Duodenal mucosa (tissue), 2 donors: Measurements from ENCODE around the gene UBE2E1.
"Not testable (repeated sequence)": the region's sequence is repeated elsewhere in the genome, so short reads cannot be mapped to it uniquely, and the experiment has no call there.

ENCODE experiments used
- H3K27ac ChIP-seq: one replicate; pipeline ENCODE4 v1.7.0; 2013; ENCODE audit warnings: low read depth, low read length
- H3K27me3 ChIP-seq, 2 donors: one replicate each; pipeline ENCODE4 v1.7.0; 2013; ENCODE audit warnings: low read length in 2 of 2, control low read depth in 1 of 2; ENCODE audit not compliant: insufficient read depth in 2 of 2, control insufficient read depth in 1 of 2
- H3K36me3 ChIP-seq, 2 donors: one replicate each; pipeline ENCODE4 v1.7.0; 2013; ENCODE audit warnings: low read length in 2 of 2, control low read depth in 1 of 2; ENCODE audit not compliant: insufficient read depth in 2 of 2, control insufficient read depth in 1 of 2
- H3K4me1 ChIP-seq, 2 donors: one replicate each; pipeline ENCODE4 v1.7.0; 2013; ENCODE audit warnings: low read length in 2 of 2, control low read depth in 1 of 2; ENCODE audit not compliant: insufficient read depth in 2 of 2, control insufficient read depth in 1 of 2
- H3K4me3 ChIP-seq, 2 donors: one replicate each; pipeline ENCODE4 v1.7.0; 2013; ENCODE audit warnings: low read length in 2 of 2, low read depth in 1 of 2
- H3K9ac ChIP-seq, 2 donors: one replicate each; pipeline ENCODE4 v1.7.0; 2013; ENCODE audit warnings: low read length in 2 of 2, low read depth in 1 of 2
- H3K9me3 ChIP-seq, 2 donors: one replicate each; pipeline ENCODE4 v1.7.0; 2013; ENCODE audit warnings: low read length in 2 of 2, control low read depth in 1 of 2; ENCODE audit not compliant: control insufficient read depth in 1 of 2

The UBE2E1 gene

DNA sequence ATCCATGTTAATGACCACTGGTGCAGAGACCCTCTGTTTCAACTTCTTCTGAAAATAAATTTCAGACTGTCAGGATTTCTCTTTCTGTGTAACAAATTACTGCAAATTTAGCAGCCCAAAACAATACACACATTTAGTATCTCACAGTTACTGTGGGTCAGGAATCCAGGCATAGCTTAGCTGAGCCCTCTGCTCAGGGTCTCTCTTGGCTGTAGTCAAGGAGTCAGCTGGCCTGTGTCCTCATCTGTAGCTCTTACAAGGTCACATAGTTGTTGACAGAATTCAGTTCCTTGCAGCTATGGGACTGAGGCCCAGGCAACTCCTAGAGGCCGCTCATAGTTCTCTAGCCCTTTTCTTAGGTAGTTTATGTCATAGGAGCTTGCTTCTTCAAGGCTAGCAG lies 59.2 kb downstream of the UBE2E1 start:
- Histone ChIP-seq H3K27ac (no peak overlapping the region), H3K9ac (no peak overlapping the region), H3K27me3 (no peaks in the 10 kb centered on the region), H3K4me3 (no peak overlapping the region), H3K4me1 (peaks cover 7 to 14% of the 10 kb centered on the region in 2 donors), H3K36me3 (no peaks in the 10 kb centered on the region), H3K9me3 (no peaks in the 10 kb centered on the region)

DNA sequence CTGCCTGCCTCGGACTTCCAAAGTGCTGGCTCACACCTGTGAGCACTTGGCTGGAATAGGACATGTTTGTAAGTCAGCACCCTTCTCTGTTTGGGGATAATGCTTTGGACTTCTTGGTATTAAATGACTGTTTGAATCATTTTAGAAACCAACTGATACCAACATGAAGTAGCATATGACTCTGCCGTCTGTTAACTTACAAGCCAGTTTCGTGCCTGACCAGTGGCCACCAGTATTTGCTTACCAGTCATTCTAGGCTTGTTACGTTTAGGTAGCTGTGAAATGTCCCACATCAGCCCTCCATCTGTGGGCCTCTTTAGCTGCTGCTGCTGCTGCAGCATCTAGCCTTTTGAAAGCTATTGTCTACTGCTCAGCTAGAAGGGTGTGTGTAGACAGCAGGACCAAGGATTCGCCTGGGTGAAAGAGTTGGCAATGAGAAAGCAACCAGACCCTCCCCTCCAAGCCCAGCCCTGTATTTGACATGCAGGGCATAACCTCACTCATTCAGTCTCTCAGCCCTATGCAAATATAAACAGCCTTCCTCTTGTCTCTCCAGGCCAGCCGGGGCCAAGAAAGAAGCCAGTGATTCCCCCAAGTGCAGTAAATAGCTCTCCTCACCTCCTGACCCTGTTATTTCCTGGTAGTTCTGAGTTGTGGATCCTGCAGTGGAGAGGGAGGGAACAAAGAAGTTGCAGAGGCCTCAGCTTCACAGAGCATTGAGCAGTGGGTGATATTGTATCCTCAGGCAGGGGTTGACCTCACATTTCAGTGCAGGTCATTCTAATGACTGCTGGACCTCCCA lies 60.0 kb downstream of the UBE2E1 start:
- Histone ChIP-seq H3K9me3 (no peaks in the 10 kb centered on the region), H3K4me3 (no peak overlapping the region), H3K9ac (no peak overlapping the region), H3K27ac (no peak overlapping the region), H3K4me1 (peaks cover 7 to 14% of the 10 kb centered on the region in 2 donors), H3K36me3 (no peaks in the 10 kb centered on the region), H3K27me3 (no peaks in the 10 kb centered on the region)

DNA sequence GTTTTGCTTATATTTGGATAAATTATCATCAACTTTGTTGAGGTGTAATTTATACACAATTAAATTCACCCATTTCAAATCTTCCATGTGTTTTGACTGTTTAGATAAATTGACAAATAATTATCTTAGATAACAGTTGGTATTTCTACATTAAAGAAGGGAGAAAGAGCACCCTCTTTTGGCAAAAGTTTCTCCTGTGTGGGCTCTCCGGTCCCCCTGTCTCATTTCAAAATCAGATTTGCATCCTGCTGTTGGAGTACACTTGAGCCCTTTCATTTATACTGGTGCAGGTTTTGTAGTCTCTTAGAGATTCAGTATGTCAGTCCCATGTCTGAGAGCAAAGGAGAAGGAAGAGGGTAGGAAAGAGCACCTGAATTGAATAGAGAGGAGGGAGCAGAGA lies 61.6 kb downstream of the UBE2E1 start:
- no peak overlapping the region for H3K4me3 ChIP-seq
- no peaks in the 10 kb centered on the region for H3K27me3 ChIP-seq
- no peaks in the 10 kb centered on the region for H3K36me3 ChIP-seq
- no peaks in the 10 kb centered on the region for H3K9me3 ChIP-seq
- H3K4me1 ChIP-seq, result peaks cover 7 to 14% of the 10 kb centered on the region in 2 donors
- H3K27ac ChIP-seq, result no peak overlapping the region
- H3K9ac ChIP-seq, result no peak overlapping the region

DNA sequence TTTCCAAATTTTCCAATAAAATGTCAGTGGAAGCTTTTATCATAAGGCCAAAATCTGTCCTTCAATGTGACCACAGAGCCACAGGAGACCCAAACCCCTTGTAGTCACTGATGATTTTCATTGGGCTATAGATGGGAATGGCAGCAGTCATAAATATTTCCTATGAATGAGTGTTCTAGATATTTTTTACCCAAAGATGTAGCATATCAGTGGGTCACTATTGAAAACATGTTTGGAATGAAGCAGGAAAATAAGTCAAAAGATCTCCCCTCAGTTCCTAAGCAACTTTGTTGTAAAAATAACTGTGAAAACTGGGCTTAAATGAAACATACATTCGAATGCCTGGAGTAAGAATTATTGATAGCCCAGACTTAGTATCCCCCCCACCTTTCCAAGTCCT lies 62.1 kb downstream of the UBE2E1 start:
- no peak overlapping the region for H3K9ac ChIP-seq
- H3K27me3 ChIP-seq, result no peaks in the 10 kb centered on the region
- H3K36me3 ChIP-seq, result no peaks in the 10 kb centered on the region
- H3K4me1 ChIP-seq, result peaks cover 7 to 14% of the 10 kb centered on the region in 2 donors
- no peak overlapping the region for H3K27ac ChIP-seq
- no peak overlapping the region for H3K4me3 ChIP-seq
- H3K9me3 ChIP-seq, result no peaks in the 10 kb centered on the region

DNA sequence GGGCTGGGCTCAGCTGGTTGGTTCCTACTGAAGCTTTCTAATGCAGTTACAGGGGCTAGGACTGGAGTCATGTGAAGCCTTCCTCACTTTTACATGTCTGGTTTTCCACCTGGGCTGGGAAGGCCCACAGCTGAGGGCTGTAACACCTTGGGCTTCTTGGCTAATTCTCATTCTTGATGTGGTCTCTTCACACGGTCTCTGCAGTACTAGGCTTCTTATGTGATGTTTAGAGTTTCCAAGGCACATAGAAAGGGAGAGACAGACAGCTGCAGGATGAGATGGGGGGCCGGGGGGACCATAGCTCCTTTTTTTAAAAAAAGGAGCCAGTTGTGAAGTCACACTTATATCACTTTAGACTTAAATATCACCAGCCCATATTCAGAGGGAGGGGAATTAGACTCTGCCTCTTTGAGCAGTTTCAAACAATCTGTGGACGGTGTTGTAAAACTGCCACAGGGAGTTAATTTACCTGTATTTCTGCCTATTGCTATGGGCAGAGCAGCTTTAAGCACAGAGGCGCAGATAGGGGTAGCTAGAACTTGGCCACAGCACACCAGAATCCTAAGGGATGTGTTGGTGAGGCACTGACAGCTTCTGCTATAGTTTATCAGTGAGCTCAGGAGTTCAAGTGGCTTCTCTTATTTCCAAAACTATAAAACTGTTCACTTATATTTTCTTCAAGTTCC lies 64.4 kb downstream of the UBE2E1 start:
- no peak overlapping the region for H3K9ac ChIP-seq
- H3K27me3 ChIP-seq, result no peaks in the 10 kb centered on the region
- H3K36me3 ChIP-seq, result no peaks in the 10 kb centered on the region
- H3K9me3 ChIP-seq, result no peaks in the 10 kb centered on the region
- H3K27ac ChIP-seq, result no peak overlapping the region
- H3K4me1 ChIP-seq, result peaks cover 7 to 14% of the 10 kb centered on the region in 2 donors
- no peak overlapping the region for H3K4me3 ChIP-seq

DNA sequence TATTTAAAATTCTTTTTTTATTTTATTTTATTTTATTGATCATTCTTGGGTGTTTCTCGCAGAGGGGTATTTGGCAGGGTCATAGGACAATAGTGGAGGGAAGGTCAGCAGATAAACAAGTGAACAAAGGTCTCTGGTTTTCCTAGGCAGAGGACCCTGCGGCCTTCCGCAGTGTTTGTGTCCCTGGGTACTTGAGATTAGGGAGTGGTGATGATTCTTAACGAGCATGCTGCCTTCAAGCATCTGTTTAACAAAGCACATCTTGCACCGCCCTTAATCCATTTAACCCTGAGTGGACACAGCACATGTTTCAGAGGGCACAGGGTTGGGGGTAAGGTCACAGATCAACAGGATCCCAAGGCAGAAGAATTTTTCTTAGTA lies 64.9 kb downstream of the UBE2E1 start:
- not testable (repeated sequence) for H3K4me3 ChIP-seq, H3K9me3 ChIP-seq, H3K36me3 ChIP-seq, H3K27me3 ChIP-seq, H3K9ac ChIP-seq, H3K27ac ChIP-seq
- peaks cover 7 to 10% of the 10 kb centered on the region in 2 donors for H3K4me1 ChIP-seq

DNA sequence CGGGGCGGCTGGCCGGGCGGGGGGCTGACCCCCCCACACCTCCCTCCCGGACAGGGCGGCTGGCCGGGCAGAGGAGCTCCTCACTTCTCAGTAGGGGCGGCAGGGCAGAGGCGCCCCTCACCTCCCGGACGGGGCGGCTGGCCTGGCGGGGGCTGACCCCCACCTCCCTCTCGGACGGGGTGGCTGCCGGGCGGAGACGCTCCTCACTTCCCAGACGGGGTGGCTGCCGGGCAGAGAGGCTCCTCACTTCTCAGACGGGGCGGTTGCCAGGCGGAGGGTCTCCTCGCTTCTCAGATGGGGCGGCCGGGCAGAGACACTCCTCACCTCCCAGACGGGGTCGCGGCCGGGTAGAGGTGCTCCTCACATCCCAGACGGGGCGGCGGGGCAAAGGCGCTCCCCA lies 65.6 kb downstream of the UBE2E1 start:
- H3K9ac ChIP-seq, H3K9me3 ChIP-seq, H3K4me3 ChIP-seq, H3K27ac ChIP-seq, H3K36me3 ChIP-seq, H3K27me3 ChIP-seq, H3K4me1 ChIP-seq: not testable (repeated sequence)

DNA sequence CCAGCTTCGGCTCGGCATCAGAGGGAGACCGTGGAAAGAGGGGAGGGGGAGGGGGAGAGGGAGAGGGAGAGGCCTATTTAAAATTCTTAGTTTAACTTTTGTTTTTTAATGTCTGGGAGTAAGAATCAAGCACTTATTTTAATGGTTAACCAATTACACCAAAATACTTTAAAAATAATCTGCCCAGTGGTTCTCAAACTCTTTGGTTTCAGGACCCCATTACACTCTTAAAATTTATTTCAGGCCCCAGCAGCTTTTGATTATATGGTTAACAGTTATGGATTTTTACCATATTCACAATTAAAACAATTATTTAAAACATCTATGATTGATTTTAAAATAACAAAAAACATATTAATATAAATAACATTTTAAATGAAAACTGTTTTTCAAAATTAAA lies 66.6 kb downstream of the UBE2E1 start:
- no peak overlapping the region for H3K4me3 ChIP-seq
- no peak overlapping the region for H3K9ac ChIP-seq
- no peak overlapping the region for H3K27ac ChIP-seq
- H3K36me3 ChIP-seq, result no peaks in the 10 kb centered on the region
- H3K27me3 ChIP-seq, result no peaks in the 10 kb centered on the region
- H3K9me3 ChIP-seq, result no peaks in the 10 kb centered on the region
- H3K4me1 ChIP-seq, result peaks cover 0 to 8% of the 10 kb centered on the region in 2 donors

DNA sequence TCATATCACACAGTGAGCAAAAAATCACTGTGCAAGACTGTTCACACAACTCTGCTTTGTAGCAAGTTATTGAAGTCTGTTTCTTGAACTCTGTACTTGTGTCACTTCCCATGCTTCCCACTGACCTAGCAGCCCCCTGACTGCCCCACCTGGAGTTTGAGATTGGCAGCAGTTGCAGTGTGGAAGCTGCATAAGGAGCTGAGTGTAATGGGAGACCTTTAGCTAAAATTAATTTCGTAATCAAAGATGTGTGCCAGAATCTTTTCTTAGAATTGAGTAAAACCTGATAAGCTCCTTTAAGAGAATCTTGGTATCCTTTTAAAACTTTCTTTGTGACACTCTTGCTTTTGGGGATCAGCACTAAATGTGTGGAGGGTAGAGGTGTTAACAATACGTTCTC lies 68.2 kb downstream of the UBE2E1 start:
- no peak overlapping the region for H3K27ac ChIP-seq
- H3K9me3 ChIP-seq, result no peaks in the 10 kb centered on the region
- no peak overlapping the region for H3K9ac ChIP-seq
- H3K27me3 ChIP-seq, result no peaks in the 10 kb centered on the region
- no peaks in the 10 kb centered on the region for H3K36me3 ChIP-seq
- H3K4me3 ChIP-seq, result no peak overlapping the region
- peaks cover 0 to 6% of the 10 kb centered on the region in 2 donors for H3K4me1 ChIP-seq

DNA sequence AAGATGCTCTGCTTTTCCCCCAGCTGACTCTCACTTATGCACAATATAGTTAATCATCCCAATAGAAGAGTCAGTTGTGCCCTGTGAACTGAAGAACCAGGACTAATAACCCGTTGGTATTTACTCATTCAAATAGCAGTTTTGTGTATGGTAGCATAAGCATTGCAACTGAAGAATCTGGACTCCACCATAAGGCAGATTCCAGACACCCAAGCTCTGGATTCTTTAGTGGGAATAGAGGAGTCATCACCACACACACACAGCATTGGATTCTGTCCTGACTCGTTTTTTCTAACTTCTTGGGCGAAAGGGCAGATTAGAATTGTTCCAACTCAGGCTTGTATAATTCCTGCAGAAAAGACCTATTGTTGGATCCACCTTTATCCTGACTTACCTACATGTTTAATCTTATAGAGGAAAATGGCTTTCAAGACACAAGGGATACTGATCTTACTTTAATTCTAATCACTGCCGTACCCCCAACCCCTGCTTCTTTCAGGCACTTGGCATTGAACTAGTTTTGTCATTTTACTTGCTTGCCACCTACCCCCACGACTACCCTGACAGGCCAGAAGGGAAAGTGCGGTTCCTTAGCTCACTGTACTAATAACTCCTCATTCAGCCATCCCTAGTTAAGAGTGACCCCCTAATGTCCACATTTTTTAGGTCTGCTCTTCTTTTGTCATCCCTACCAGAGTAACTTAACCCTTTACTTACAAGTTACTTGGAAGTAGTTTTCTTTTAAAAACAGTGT lies 68.8 kb downstream of the UBE2E1 start:
- peaks cover 0 to 6% of the 10 kb centered on the region in 2 donors for H3K4me1 ChIP-seq

More for the DNA sequence above, 68.8 kb downstream of the UBE2E1 start:
- H3K36me3 ChIP-seq, result peaks cover 0 to under 1% of the 10 kb centered on the region in 2 donors
- H3K9ac ChIP-seq, result no peak overlapping the region
- no peaks in the 10 kb centered on the region for H3K27me3 ChIP-seq
- no peaks in the 10 kb centered on the region for H3K9me3 ChIP-seq
- H3K4me3 ChIP-seq, result no peak overlapping the region
- no peak overlapping the region for H3K27ac ChIP-seq
